Mucosa of descending colon (tissue), 3 donors: Measurements from ENCODE around the gene DEFB119. TPM values are rescaled to one million over a fixed set of nuclear protein-coding genes. Genes with fewer than 3 reads are reported as not detected.

Experiments used
- ATAC-seq: fragments of 200-7000 bp; cut with Tn5 transposase; one replicate; pipeline ENCODE4 v1.9.1; 2020; ENCODE audit warnings: mild to moderate bottlenecking, moderate library complexity
- DNase-seq, 3 donors: peaks; one replicate each; pipeline ENCODE4 v3.0.0-alpha.2; 2020
- H3K36me3 ChIP-seq: fragments of 200-600 bp; one replicate; pipeline ENCODE4 v1.8.0; 2021; ENCODE audit warnings: low read depth, mild to moderate bottlenecking
- H3K4me1 ChIP-seq: fragments of 200-600 bp; one replicate; pipeline ENCODE4 v1.8.0; 2021; ENCODE audit warnings: low read depth, mild to moderate bottlenecking
- H3K4me3 ChIP-seq: fragments of 200-600 bp; one replicate; pipeline ENCODE4 v1.8.0; 2021; ENCODE audit warnings: mild to moderate bottlenecking
- H3K9me3 ChIP-seq: fragments of 200-600 bp; one replicate; pipeline ENCODE4 v1.8.0; 2021; ENCODE audit warnings: mild to moderate bottlenecking
- intact Hi-C, 2 donors: fragments of 100-400 bp; cut with DNase I in 1 of 2; cut with micrococcal nuclease in 1 of 2; formaldehyde crosslinking; loops; one replicate each; pipeline versions ENCODE4 v1.11.0 to v1.11.1; 2022; cut with DNase I, micrococcal nuclease
- total RNA-seq, 3 donors: library from RNA; stranded (reverse); fragmentation: NEBNext Ultra II Directional in 2 of 3; extraction: Animal tissue kit (Norgen Biotek cat#: 25700) in 2 of 3; gene quantifications; one replicate each; pipeline versions ENCODE4 v1.2.1 to v1.2.4, GENCODE V29; 2021 to 2023
- TF ChIP-seq, protein P1 (sequence below): fragments of 200-600 bp; IDR thresholded peaks from one replicate; pipeline ENCODE4 v1.8.0; 2022; ENCODE audit warnings: antibody characterized with exemption, mild to moderate bottlenecking
- donor health status: DM: no; HTN: no; CAD: no; lungs with moderate emphysema.
- donor health status: DM: no; HTN: no; CAD: no.
- donor health status: DM: no; HTN: yes; CAD: no.

DEFB119 gene
- total RNA-seq, 3 donors from 2014 or later, result not detected

DNA sequence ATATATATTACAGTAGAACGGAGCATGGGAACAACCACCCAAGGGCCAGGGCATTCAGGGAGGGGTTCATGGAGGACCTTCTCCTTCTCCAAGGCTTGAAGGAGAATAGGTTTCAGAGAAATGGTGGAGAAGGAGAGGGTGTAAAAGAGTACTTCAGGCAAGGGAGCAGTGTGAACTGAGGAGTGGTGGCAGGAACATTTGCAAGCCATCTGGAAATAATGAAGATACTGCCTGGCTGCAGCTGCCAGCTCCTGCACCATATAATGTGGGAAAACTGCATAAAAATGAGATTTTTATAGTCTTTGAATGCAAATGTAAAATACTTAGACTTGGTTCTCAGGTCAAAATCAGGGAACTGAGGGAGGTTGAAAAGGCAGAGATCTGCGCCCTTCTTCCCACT, 25.3 kb upstream of the DEFB119 start:
- no peak for DNase-seq
- TF ChIP-seq, protein P1, sequence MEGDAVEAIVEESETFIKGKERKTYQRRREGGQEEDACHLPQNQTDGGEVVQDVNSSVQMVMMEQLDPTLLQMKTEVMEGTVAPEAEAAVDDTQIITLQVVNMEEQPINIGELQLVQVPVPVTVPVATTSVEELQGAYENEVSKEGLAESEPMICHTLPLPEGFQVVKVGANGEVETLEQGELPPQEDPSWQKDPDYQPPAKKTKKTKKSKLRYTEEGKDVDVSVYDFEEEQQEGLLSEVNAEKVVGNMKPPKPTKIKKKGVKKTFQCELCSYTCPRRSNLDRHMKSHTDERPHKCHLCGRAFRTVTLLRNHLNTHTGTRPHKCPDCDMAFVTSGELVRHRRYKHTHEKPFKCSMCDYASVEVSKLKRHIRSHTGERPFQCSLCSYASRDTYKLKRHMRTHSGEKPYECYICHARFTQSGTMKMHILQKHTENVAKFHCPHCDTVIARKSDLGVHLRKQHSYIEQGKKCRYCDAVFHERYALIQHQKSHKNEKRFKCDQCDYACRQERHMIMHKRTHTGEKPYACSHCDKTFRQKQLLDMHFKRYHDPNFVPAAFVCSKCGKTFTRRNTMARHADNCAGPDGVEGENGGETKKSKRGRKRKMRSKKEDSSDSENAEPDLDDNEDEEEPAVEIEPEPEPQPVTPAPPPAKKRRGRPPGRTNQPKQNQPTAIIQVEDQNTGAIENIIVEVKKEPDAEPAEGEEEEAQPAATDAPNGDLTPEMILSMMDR, result no peak
- intact Hi-C loops, result no loop called here
- H3K9me3 ChIP-seq, result no peaks in the 10 kb centered on the region
- H3K4me3 ChIP-seq, result no peak overlapping the region
- ATAC-seq, result no peak
- H3K4me1 ChIP-seq, result no peaks in the 10 kb centered on the region
- no peaks in the 10 kb centered on the region for H3K36me3 ChIP-seq

DNA sequence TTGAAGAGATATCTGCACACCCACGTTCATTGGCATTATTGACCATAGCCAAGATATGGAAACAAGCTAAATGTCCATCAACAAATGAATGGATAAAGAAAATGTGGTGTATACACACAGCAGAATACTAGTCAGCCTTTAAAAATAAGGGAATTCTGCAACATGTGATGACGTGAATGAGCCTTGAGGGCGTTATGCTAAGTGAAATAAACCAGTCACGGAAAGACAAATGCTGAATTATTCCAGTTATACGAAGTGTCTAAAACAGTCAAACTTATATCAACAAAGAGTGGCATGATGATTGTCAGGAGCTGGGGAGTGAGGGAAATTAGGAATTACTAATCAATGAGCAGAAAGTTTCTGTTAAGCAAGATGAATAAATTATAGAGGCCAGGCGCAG, 24.0 kb upstream of the DEFB119 start:
- no peaks in the 10 kb centered on the region for H3K36me3 ChIP-seq
- DNase-seq (no peak), ATAC-seq (no peak)
- TF ChIP-seq, protein P1, result no peak
- peaks cover 6% of the 10 kb centered on the region for H3K9me3 ChIP-seq
- H3K4me1 ChIP-seq, result no peaks in the 10 kb centered on the region
- no peak overlapping the region for H3K4me3 ChIP-seq
- intact Hi-C loops, result no loop called here

GRCh38 chr20:31410011-31410410, 19.6 kb upstream of the DEFB119 start:
- Histone ChIP-seq H3K36me3 (no peaks in the 10 kb centered on the region), H3K9me3 (peaks cover 6% of the 10 kb centered on the region), H3K4me3 (no peak overlapping the region), H3K4me1 (no peaks in the 10 kb centered on the region)
- DNase-seq (no peak), ATAC-seq (no peak)
- TF ChIP-seq, protein P1, result no peak
- intact Hi-C loops, result no loop called here

- Histone ChIP-seq H3K9me3 (peaks cover 6% of the 10 kb centered on the region), H3K36me3 (no peaks in the 10 kb centered on the region), H3K4me1 (no peaks in the 10 kb centered on the region), H3K4me3 (no peak within 1 kb of the TSS)
- intact Hi-C loops, result no loop called here
- no peak for DNase-seq
- TF ChIP-seq, protein P1, result no peak
- no peak for ATAC-seq
Measured at GRCh38 chr20:31406115-31406514, 15.7 kb upstream of the DEFB119 start, which contains the start of gene DEFB121. DEFB121 (minus strand) TSS chr20:31406215; CDS start chr20:31406152, 63 bp downstream.

DNA sequence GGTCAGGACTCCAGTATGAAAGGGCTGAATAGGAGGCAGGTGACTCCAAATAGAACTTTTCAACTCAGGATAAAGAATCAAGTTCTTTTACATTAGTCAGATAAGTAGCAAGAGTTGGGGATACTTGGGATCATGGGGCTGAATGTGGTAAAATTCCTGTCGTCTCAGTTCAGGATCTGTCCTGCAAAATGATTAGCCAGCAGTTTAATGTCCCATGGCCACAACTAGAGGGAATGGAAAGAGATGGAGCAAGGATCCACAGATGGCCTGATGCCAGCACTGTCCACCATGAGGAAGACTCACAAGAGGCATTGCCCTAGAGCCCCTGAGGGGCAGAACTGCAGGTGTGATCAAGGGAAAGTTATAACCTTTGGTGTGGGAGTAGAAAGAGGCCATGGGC, 13.5 kb upstream of the DEFB119 start:
- intact Hi-C loops, result no loop called here
- DNase-seq (no peak), ATAC-seq (no peak)
- H3K9me3 ChIP-seq, result peaks cover 3% of the 10 kb centered on the region
- TF ChIP-seq, protein P1, result no peak
- H3K36me3 ChIP-seq, result no peaks in the 10 kb centered on the region
- no peak overlapping the region for H3K4me3 ChIP-seq
- H3K4me1 ChIP-seq, result no peaks in the 10 kb centered on the region

DNA sequence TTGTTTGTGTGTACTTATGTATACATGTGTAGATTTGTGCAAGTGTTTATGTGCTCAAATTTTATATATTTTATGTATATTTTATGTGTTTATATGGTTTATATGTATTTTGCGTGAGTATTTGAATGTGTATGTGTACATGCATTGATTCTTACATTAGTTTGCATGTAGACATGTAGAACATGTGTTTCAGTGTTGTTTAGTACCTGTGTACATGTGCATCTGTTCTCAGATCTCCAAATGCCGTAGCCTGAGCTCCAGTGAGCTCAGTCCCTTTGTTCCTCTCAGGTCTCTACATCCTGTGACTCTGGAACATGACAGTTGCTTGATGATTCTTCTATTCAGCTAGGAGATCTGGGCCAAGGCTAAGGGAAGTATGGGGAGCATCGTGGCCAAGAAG, 4.5 kb upstream of the DEFB119 start:
- H3K4me1 ChIP-seq, result no peaks in the 10 kb centered on the region
- DNase-seq (no peak), ATAC-seq (no peak)
- H3K4me3 ChIP-seq, result no peak overlapping the region
- intact Hi-C loops, result no loop called here
- no peaks in the 10 kb centered on the region for H3K36me3 ChIP-seq
- TF ChIP-seq, protein P1, result no peak
- H3K9me3 ChIP-seq, result peaks cover 4% of the 10 kb centered on the region
